WERI-Rb-1 (cell line): ENCODE data around the gene CDC20.
A peak's percentile ranks its signal among the peaks of the same experiment; 100 is the strongest.
"Not testable (repeated sequence)": the region's sequence is repeated elsewhere in the genome, so short reads cannot be mapped to it uniquely, and the experiment has no call there.

Source experiments
- DNase-seq: peaks from one replicate; pipeline ENCODE4 v3.0.0-alpha.2; 2020
- H3K27ac ChIP-seq: fragments of 250-450 bp; sonication (Bioruptor Pico); 2 replicates; pipeline ENCODE4 v1.5.1; 2020; ENCODE audit warnings: mild to moderate bottlenecking, moderate library complexity
- H3K27me3 ChIP-seq: fragments of 250-450 bp; sonication (Bioruptor Pico); 2 replicates; pipeline ENCODE4 v1.5.1; 2021; ENCODE audit warnings: mild to moderate bottlenecking, low read depth, moderate library complexity; ENCODE audit not compliant: insufficient read depth, severe bottlenecking
- H3K36me3 ChIP-seq: fragments of 250-450 bp; sonication (Bioruptor Pico); 2 replicates; pipeline ENCODE4 v1.5.1; 2020; ENCODE audit warnings: mild to moderate bottlenecking, moderate library complexity
- H3K4me3 ChIP-seq: 2 replicates; pipeline ENCODE4 v1.5.1; 2011; ENCODE audit warnings: low read depth, mild to moderate bottlenecking, control low read depth, low read length
- H3K9me3 ChIP-seq: fragments of 250-450 bp; sonication (Bioruptor Pico); 2 replicates; pipeline ENCODE4 v1.5.1; 2021; ENCODE audit warnings: mild to moderate bottlenecking, moderate library complexity; ENCODE audit not compliant: severe bottlenecking
- TF ChIP-seq, protein P1 (sequence below): IDR thresholded peaks from 2 replicates; pipeline ENCODE4 v1.5.1; 2011; ENCODE audit warnings: low read depth, mild to moderate bottlenecking, control low read depth, inconsistent platforms, low read length

Gene CDC20

DNA sequence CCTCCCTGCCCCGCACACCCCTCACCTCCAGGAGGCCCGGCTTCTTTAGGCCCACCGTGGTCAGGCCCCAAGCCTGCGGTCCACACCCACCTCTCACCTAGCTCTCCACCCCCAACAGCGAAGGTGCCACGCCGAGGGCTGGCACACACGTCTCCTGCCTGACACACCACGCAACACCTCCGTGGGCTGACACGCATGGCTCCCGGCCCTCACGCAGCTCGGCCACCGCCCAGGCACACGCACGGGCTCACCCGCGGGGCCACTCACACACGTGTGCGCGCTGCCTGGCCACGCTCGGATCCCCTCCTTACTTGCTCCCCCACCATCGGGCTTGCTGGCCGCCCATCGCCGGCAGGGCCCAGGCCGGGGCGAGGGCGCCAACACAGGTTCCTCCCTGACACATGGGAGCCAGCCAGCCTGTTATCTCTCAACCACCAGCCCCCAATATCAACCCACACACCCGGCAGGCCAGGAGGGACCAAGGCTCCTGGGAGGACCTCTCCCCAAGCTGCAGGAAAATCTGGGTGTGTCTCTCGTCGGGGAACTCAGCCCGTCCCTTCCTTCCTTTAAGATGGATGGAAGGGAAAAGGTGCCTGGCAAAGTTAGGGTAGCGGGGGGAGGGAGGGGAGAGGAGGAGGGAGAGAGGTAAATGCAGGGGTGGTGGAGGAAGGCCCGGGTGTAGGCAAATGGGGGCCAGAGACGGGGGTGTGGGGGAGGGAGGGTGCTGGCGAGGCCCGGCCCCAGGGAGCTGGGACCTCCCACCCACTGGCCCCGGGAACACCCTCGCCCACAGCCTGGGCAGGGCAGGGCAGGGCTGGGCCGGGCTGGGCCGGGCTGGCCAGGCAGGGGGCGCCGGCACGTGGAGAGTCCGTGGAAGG, 8.5 kb downstream of the CDC20 start:
- TF ChIP-seq, protein P1, sequence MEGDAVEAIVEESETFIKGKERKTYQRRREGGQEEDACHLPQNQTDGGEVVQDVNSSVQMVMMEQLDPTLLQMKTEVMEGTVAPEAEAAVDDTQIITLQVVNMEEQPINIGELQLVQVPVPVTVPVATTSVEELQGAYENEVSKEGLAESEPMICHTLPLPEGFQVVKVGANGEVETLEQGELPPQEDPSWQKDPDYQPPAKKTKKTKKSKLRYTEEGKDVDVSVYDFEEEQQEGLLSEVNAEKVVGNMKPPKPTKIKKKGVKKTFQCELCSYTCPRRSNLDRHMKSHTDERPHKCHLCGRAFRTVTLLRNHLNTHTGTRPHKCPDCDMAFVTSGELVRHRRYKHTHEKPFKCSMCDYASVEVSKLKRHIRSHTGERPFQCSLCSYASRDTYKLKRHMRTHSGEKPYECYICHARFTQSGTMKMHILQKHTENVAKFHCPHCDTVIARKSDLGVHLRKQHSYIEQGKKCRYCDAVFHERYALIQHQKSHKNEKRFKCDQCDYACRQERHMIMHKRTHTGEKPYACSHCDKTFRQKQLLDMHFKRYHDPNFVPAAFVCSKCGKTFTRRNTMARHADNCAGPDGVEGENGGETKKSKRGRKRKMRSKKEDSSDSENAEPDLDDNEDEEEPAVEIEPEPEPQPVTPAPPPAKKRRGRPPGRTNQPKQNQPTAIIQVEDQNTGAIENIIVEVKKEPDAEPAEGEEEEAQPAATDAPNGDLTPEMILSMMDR, result no peak
- H3K4me3 ChIP-seq, result peak overlapping the region; percentile 66
- H3K36me3 ChIP-seq, result peaks cover 37% of the 10 kb centered on the region
- DNase-seq, result no peak
- H3K9me3 ChIP-seq, result no peaks in the 10 kb centered on the region
- no peaks in the 10 kb centered on the region for H3K27me3 ChIP-seq
- peak overlapping the region; percentile 89 for H3K27ac ChIP-seq

- H3K36me3 ChIP-seq, result peaks cover 29% of the 10 kb centered on the region
- H3K4me3 ChIP-seq, result peak within 1 kb of the TSS; percentile 66
- peak within 1 kb of the TSS; percentile 89 for H3K27ac ChIP-seq
- peak; percentile 93 for DNase-seq
- TF ChIP-seq, protein P1, result peak; percentile 55
- no peaks in the 10 kb centered on the region for H3K9me3 ChIP-seq
- no peaks in the 10 kb centered on the region for H3K27me3 ChIP-seq
Observed at GRCh38 chr1:43367904-43368645, 9.3 kb downstream of the CDC20 start, which contains the start of gene ELOVL1. Gene ELOVL1, minus strand, starts transcription at chr1:43368011. Its CDS starts 2,402 bp downstream, at chr1:43365609.

- DNase-seq, result no peak
- Histone ChIP-seq H3K27ac (peak overlapping the region; percentile 89), H3K9me3 (no peaks in the 10 kb centered on the region), H3K27me3 (no peaks in the 10 kb centered on the region), H3K4me3 (peak overlapping the region; percentile 62), H3K36me3 (peaks cover 25% of the 10 kb centered on the region)
- TF ChIP-seq, protein P1, result no peak
Observed at GRCh38 chr1:43368646-43369020, 9.9 kb downstream of the CDC20 start.

DNA sequence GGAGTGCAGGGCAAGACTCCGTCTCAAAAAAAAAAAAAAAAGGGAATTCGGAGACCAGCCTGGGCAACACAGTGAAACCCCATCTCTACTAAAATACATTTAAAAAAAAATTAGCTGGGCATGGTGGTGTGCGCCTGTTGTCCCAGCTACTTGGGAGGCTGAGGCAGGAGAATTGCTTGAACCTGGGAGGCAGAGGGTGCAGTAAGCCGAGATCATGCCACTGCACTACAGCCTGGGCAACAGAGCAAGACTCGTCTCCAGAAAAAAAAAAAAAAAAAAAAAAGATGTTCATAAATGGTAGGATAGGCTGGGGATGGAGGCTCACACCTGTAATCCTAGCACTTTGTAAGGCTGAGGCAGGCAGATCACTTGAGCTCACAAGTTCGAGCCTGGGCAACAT, 11.0 kb downstream of the CDC20 start:
- not testable (repeated sequence) for H3K27me3 ChIP-seq, H3K4me3 ChIP-seq, DNase-seq, H3K27ac ChIP-seq, H3K9me3 ChIP-seq
- H3K36me3 ChIP-seq, result peaks cover 13% of the 10 kb centered on the region

DNA sequence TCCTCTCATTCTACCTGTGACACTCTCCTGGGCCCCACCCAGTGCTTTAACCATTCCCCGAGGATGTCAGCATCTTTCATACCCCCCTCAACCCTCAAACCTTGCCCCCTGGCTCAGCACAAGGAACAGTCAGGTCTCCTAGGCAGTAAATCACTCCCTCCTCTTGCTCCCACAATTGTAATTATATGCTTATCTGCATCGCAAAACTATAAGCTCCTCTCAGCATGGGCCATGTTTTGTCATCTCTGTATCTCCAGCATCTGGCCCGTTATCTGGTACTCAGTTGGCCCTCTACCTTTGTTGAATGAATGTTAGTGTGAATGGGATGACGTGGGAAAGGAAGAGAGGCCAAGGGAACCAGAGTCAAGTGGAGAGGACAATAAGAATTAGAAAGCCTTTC, 11.8 kb downstream of the CDC20 start:
- H3K9me3 ChIP-seq, result no peaks in the 10 kb centered on the region

More for the DNA sequence above, 11.8 kb downstream of the CDC20 start:
- Histone ChIP-seq H3K27ac (no peak overlapping the region), H3K27me3 (no peaks in the 10 kb centered on the region), H3K4me3 (no peak overlapping the region), H3K36me3 (peaks cover 6% of the 10 kb centered on the region; the same call in 1 of the 2 replicates)
- DNase-seq, result no peak
- TF ChIP-seq, protein P1, result no peak
